Measurements from ENCODE around the gene GNB1. TPM values are rescaled to one million over a fixed set of nuclear protein-coding genes. Genes with fewer than 3 reads are reported as not detected.

The GNB1 gene
- total and polyA plus RNA-seq, 7 experiments from 2014 or later = 48.1 to 358 (median 232) TPM

GRCh38 chr1:1922702-1922955 lies 31.7 kb upstream of the GNB1 start:
- POLR2A ChIA-PET = no interaction called here
- peaks cover 7 to 16% of the 10 kb centered on the region in 2 donors for H3K4me1 ChIP-seq (ENCODE audit: control insufficient read depth in 2 of 2, insufficient read depth in 2 of 2, low read length in 2 of 2)
- no peak overlapping the region for H3K27ac Mint-ChIP-seq
- no peak overlapping the region for H3K4me3 Mint-ChIP-seq
- ATAC-seq (no peak), DNase-seq (no peak)
- no peak overlapping the region for H3K4me3 ChIP-seq (ENCODE audit: low read length)
- CTCF ChIA-PET = no interaction called here
- H3K36me3 ChIP-seq (ENCODE audit: control insufficient read depth in 2 of 3, insufficient read depth in 3 of 3, low read length in 3 of 3) = no peaks in the 10 kb centered on the region
- no peaks in the 10 kb centered on the region for H3K9me3 Mint-ChIP-seq
- H3K27me3 Mint-ChIP-seq = peaks cover 0 to 3% (median 0%) of the 10 kb centered on the region in 5 donors
- H3K27me3 ChIP-seq (ENCODE audit: control insufficient read depth in 2 of 2, insufficient read depth in 2 of 2, low read length in 2 of 2) = no peaks in the 10 kb centered on the region
- intact Hi-C loops (cut with micrococcal nuclease) = no loop called here
- no peaks in the 10 kb centered on the region for H3K36me3 Mint-ChIP-seq
- H3K9me3 ChIP-seq (ENCODE audit: control insufficient read depth in 2 of 3, low read length in 3 of 3) = no peaks in the 10 kb centered on the region
- H3K4me1 Mint-ChIP-seq = peaks cover 0 to 7% (median 0%) of the 10 kb centered on the region in 7 donors
- H3K27ac ChIP-seq (ENCODE audit: low read depth, low read length) = no peak overlapping the region

GRCh38 chr1:1921901-1922701 lies 31.2 kb upstream of the GNB1 start:
- Mint-ChIP-seq H3K27me3 (peaks cover 0 to 4% (median 0%) of the 10 kb centered on the region in 5 donors), H3K4me3 (no peak overlapping the region), H3K4me1 (peaks cover 0 to 7% (median 0%) of the 10 kb centered on the region in 7 donors), H3K36me3 (no peaks in the 10 kb centered on the region), H3K27ac (peak overlapping the region in 1 of 9 donors; percentile 36), H3K9me3 (no peaks in the 10 kb centered on the region)
- Histone ChIP-seq H3K9me3 (ENCODE audit: control insufficient read depth in 2 of 3, low read length in 3 of 3) (no peaks in the 10 kb centered on the region), H3K27ac (ENCODE audit: low read depth, low read length) (no peak overlapping the region), H3K27me3 (ENCODE audit: control insufficient read depth in 2 of 2, insufficient read depth in 2 of 2, low read length in 2 of 2) (no peaks in the 10 kb centered on the region), H3K36me3 (ENCODE audit: control insufficient read depth in 2 of 3, insufficient read depth in 3 of 3, low read length in 3 of 3) (no peaks in the 10 kb centered on the region), H3K4me1 (ENCODE audit: control insufficient read depth in 2 of 2, insufficient read depth in 2 of 2, low read length in 2 of 2) (peaks cover 7 to 16% of the 10 kb centered on the region in 2 donors), H3K4me3 (ENCODE audit: low read length) (no peak overlapping the region)
- no peak for ATAC-seq
- ChIA-PET POLR2A (no interaction called here), CTCF (no interaction called here)
- intact Hi-C loops (cut with micrococcal nuclease) = no loop called here
- DNase-seq = no peak

- Mint-ChIP-seq H3K27ac (no peak overlapping the region), H3K9me3 (no peaks in the 10 kb centered on the region), H3K4me1 (peaks cover 0 to 7% (median 0%) of the 10 kb centered on the region in 7 donors), H3K36me3 (no peaks in the 10 kb centered on the region), H3K4me3 (no peak overlapping the region), H3K27me3 (peaks cover 0 to 4% (median 0%) of the 10 kb centered on the region in 5 donors)
- Histone ChIP-seq H3K27me3 (ENCODE audit: control insufficient read depth in 2 of 2, insufficient read depth in 2 of 2, low read length in 2 of 2) (no peaks in the 10 kb centered on the region), H3K9me3 (ENCODE audit: control insufficient read depth in 2 of 3, low read length in 3 of 3) (no peaks in the 10 kb centered on the region), H3K4me3 (ENCODE audit: low read length) (no peak overlapping the region), H3K4me1 (ENCODE audit: control insufficient read depth in 2 of 2, insufficient read depth in 2 of 2, low read length in 2 of 2) (peaks cover 7 to 16% of the 10 kb centered on the region in 2 donors), H3K36me3 (ENCODE audit: control insufficient read depth in 2 of 3, insufficient read depth in 3 of 3, low read length in 3 of 3) (no peaks in the 10 kb centered on the region), H3K27ac (ENCODE audit: low read depth, low read length) (no peak overlapping the region)
- CTCF ChIA-PET = no interaction called here
- ATAC-seq (no peak), DNase-seq (no peak)
- POLR2A ChIA-PET = no interaction called here
- intact Hi-C loops (cut with micrococcal nuclease) = no loop called here
These were observed 30.6 kb upstream of the GNB1 start for GRCh38 chr1:1921459-1921862.

GRCh38 chr1:1920608-1921458 lies 29.9 kb upstream of the GNB1 start:
- Histone ChIP-seq H3K27ac (ENCODE audit: low read depth, low read length) (no peak overlapping the region), H3K36me3 (ENCODE audit: control insufficient read depth in 2 of 3, insufficient read depth in 3 of 3, low read length in 3 of 3) (no peaks in the 10 kb centered on the region), H3K27me3 (ENCODE audit: control insufficient read depth in 2 of 2, insufficient read depth in 2 of 2, low read length in 2 of 2) (no peaks in the 10 kb centered on the region), H3K4me3 (ENCODE audit: low read length) (no peak overlapping the region), H3K4me1 (ENCODE audit: control insufficient read depth in 2 of 2, insufficient read depth in 2 of 2, low read length in 2 of 2) (peaks cover 7 to 16% of the 10 kb centered on the region in 2 donors), H3K9me3 (ENCODE audit: control insufficient read depth in 2 of 3, low read length in 3 of 3) (no peaks in the 10 kb centered on the region)
- peaks cover 0 to 7% (median 0%) of the 10 kb centered on the region in 7 donors for H3K4me1 Mint-ChIP-seq
- H3K36me3 Mint-ChIP-seq = no peaks in the 10 kb centered on the region
- ChIA-PET CTCF (no interaction called here), POLR2A (interaction anchor here (1.0 kb wide), 1 partner anchor 11 kb away, joined by 3 read pairs; no protein-coding TSS in a partner anchor)
- H3K27ac Mint-ChIP-seq = peak overlapping the region in 4 of 9 donors; percentile 13 to 81 (median 60)
- H3K9me3 Mint-ChIP-seq = no peaks in the 10 kb centered on the region
- peak overlapping the region in 3 of 10 donors; percentile 14 to 55 (median 39) for H3K4me3 Mint-ChIP-seq
- ATAC-seq (no peak), DNase-seq (no peak)
- intact Hi-C loops (cut with micrococcal nuclease) = no loop called here
- H3K27me3 Mint-ChIP-seq = peaks cover 0 to 4% (median 0%) of the 10 kb centered on the region in 5 donors

GRCh38 chr1:1920057-1920607 lies 29.2 kb upstream of the GNB1 start:
- peak overlapping the region; percentile 56 for H3K27ac ChIP-seq (ENCODE audit: low read depth, low read length)
- H3K36me3 ChIP-seq (ENCODE audit: control insufficient read depth in 2 of 3, insufficient read depth in 3 of 3, low read length in 3 of 3) = no peaks in the 10 kb centered on the region
- POLR2A ChIA-PET = interaction anchor here (1.0 to 1.1 kb wide), 2 partner anchors 10 to 12 kb away, joined by 3 read pairs; no protein-coding TSS in a partner anchor
- CTCF ChIA-PET = no interaction called here
- peak overlapping the region in 4 of 10 donors; percentile 14 to 78 (median 44) for H3K4me3 Mint-ChIP-seq
- no peaks in the 10 kb centered on the region for H3K27me3 ChIP-seq (ENCODE audit: control insufficient read depth in 2 of 2, insufficient read depth in 2 of 2, low read length in 2 of 2)
- ATAC-seq = no peak
- H3K9me3 ChIP-seq (ENCODE audit: control insufficient read depth in 2 of 3, low read length in 3 of 3) = no peaks in the 10 kb centered on the region
- DNase-seq = no peak
- peaks cover 0 to 4% (median 0%) of the 10 kb centered on the region in 5 donors for H3K27me3 Mint-ChIP-seq
- H3K27ac Mint-ChIP-seq = peak overlapping the region in 6 of 9 donors; percentile 13 to 81 (median 54)
- H3K4me1 ChIP-seq (ENCODE audit: control insufficient read depth in 2 of 2, insufficient read depth in 2 of 2, low read length in 2 of 2) = peaks cover 7 to 16% of the 10 kb centered on the region in 2 donors
- H3K4me1 Mint-ChIP-seq = peaks cover 0 to 7% (median 0%) of the 10 kb centered on the region in 7 donors
- no peaks in the 10 kb centered on the region for H3K36me3 Mint-ChIP-seq
- no peak overlapping the region for H3K4me3 ChIP-seq (ENCODE audit: low read length)
- intact Hi-C loops (cut with micrococcal nuclease) = no loop called here
- no peaks in the 10 kb centered on the region for H3K9me3 Mint-ChIP-seq

- POLR2A ChIA-PET = interaction anchor here (1.1 kb wide), 1 partner anchor 11 kb away, joined by 3 read pairs; no protein-coding TSS in a partner anchor
- Mint-ChIP-seq H3K27me3 (peaks cover 0 to 4% (median 0%) of the 10 kb centered on the region in 5 donors), H3K4me1 (peaks cover 0 to 7% (median 0%) of the 10 kb centered on the region in 7 donors), H3K27ac (peak overlapping the region in 8 of 9 donors; percentile 51 to 89 (median 82)), H3K36me3 (no peaks in the 10 kb centered on the region), H3K9me3 (no peaks in the 10 kb centered on the region), H3K4me3 (peak overlapping the region; percentile 52 to 79 (median 68))
- Histone ChIP-seq H3K36me3 (ENCODE audit: control insufficient read depth in 2 of 3, insufficient read depth in 3 of 3, low read length in 3 of 3) (no peaks in the 10 kb centered on the region), H3K4me1 (ENCODE audit: control insufficient read depth in 2 of 2, insufficient read depth in 2 of 2, low read length in 2 of 2) (peaks cover 7 to 16% of the 10 kb centered on the region in 2 donors), H3K27ac (ENCODE audit: low read depth, low read length) (peak overlapping the region; percentile 58), H3K9me3 (ENCODE audit: control insufficient read depth in 2 of 3, low read length in 3 of 3) (no peaks in the 10 kb centered on the region), H3K27me3 (ENCODE audit: control insufficient read depth in 2 of 2, insufficient read depth in 2 of 2, low read length in 2 of 2) (no peaks in the 10 kb centered on the region), H3K4me3 (ENCODE audit: low read length) (peak overlapping the region; percentile 61)
- intact Hi-C loops (cut with micrococcal nuclease) = loop anchor here (1.0 to 10.0 kb wide), 10 partner anchors 10 to 803 kb away; partner anchors contain the start of genes GNB1 (in 2 of the 2), C1orf159 (in 1 of the 2), PANK4 (in 1 of the 2) and PRKCZ (in 1 of the 2)
- CTCF ChIA-PET = no interaction called here
- DNase-seq = peak; percentile 99 to 100 (median 100)
- peak; percentile 95 for ATAC-seq
These were observed 28.6 kb upstream of the GNB1 start for GRCh38 chr1:1919304-1920056.

All from naive thymus-derived CD4-positive, alpha-beta T cell (primary cell).